Activated CD8-positive, alpha-beta memory T cell treated with anti-CD3 and anti-CD28 coated beads, Interleukin-2, amount 50 U/mL, for 48 hours (primary cell): ENCODE results near the gene MAP3K5.
A peak's percentile ranks its signal among the peaks of the same experiment; 100 is the strongest.
"Not testable (repeated sequence)": the region's sequence is repeated elsewhere in the genome, so short reads cannot be mapped to it uniquely, and the experiment has no call there.

Experiments
- DNase-seq: peaks from one replicate; pipeline ENCODE4 v3.0.0-alpha.2; 2020

Gene MAP3K5, protein sequence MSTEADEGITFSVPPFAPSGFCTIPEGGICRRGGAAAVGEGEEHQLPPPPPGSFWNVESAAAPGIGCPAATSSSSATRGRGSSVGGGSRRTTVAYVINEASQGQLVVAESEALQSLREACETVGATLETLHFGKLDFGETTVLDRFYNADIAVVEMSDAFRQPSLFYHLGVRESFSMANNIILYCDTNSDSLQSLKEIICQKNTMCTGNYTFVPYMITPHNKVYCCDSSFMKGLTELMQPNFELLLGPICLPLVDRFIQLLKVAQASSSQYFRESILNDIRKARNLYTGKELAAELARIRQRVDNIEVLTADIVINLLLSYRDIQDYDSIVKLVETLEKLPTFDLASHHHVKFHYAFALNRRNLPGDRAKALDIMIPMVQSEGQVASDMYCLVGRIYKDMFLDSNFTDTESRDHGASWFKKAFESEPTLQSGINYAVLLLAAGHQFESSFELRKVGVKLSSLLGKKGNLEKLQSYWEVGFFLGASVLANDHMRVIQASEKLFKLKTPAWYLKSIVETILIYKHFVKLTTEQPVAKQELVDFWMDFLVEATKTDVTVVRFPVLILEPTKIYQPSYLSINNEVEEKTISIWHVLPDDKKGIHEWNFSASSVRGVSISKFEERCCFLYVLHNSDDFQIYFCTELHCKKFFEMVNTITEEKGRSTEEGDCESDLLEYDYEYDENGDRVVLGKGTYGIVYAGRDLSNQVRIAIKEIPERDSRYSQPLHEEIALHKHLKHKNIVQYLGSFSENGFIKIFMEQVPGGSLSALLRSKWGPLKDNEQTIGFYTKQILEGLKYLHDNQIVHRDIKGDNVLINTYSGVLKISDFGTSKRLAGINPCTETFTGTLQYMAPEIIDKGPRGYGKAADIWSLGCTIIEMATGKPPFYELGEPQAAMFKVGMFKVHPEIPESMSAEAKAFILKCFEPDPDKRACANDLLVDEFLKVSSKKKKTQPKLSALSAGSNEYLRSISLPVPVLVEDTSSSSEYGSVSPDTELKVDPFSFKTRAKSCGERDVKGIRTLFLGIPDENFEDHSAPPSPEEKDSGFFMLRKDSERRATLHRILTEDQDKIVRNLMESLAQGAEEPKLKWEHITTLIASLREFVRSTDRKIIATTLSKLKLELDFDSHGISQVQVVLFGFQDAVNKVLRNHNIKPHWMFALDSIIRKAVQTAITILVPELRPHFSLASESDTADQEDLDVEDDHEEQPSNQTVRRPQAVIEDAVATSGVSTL (N-terminal part only)

DNA sequence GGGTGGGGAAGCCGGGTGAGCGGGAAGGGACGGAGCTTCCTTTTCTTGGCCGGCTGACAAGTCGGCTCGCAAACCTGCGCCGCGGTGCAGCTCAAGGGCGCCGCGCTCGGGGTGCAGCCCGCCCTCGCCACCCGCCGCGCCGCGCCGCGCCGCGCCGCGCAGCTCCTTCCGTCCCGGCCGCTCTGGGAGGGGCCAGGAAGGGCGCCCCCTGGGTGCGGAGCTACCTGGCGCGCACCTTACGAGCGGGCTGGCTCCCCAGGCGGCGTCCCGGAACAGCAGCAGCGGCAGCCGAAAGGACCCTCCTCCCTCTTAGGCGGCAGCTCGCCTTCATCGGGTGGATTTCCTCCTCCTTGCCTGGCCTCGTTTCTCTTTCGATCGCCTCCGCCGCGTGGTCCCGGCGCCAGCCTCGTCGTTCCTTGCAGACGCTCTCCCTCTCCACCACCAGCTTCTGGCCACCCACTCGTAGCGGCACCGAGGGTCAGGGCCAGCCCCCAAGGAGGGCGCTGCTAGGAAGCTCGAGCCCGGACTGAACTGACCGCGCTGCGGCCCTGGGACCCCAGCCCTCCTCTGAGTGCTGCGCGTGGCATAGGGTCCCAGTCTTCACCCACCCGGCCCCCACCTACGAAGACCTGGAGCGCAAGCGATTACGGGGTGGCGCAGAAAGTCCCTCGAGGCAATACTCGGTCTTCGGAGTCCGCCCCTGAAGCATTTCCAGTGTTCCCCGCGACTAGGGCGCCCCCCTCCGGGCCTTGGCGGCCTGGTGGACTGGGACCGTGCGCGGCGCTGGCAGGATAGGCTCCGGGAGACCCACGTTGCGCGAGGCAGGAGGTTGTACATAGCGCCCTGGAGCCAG is at the start of gene MAP3K5:
MAP3K5 (minus strand) TSS at position 68 of the 853 bp plus-strand sequence. CDS start 320 bp downstream, outside the sequence.
- DNase-seq, result peak; percentile 96

DNA sequence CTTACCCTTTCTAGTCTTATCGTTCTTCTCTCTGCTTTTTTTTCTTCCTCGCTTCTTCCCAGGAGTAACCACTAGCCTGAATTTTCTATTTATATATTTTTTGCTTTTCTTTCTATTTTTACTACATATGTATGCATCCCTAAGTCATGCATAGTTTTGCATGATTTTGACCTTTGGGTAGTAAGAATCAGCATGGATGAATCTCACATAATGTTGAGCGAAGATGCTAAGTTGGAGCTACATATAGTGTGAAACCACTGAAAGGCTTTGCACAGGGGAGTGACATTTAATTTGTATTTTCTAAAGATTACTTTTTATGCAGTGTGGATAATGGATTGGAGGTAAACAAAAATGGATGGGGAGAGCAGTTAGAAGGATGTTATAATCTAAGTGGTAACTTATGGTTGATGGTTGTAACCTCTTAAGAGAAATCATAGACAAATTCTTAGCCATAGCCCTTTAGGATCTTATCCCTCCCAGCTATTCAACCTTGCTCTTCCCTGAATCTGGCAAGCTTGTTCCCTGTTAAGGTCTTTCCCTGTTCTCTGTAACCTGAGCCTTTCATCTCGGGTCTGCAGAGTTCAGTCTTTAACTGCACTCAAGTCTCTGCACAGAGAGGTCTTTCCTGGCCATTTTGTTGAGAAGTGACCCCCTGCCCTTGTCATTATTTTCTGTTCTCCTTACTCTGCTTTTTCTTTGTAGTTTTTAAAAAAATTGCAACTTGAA is 48.2 kb upstream of the MAP3K5 start:
- no peak for DNase-seq

DNA sequence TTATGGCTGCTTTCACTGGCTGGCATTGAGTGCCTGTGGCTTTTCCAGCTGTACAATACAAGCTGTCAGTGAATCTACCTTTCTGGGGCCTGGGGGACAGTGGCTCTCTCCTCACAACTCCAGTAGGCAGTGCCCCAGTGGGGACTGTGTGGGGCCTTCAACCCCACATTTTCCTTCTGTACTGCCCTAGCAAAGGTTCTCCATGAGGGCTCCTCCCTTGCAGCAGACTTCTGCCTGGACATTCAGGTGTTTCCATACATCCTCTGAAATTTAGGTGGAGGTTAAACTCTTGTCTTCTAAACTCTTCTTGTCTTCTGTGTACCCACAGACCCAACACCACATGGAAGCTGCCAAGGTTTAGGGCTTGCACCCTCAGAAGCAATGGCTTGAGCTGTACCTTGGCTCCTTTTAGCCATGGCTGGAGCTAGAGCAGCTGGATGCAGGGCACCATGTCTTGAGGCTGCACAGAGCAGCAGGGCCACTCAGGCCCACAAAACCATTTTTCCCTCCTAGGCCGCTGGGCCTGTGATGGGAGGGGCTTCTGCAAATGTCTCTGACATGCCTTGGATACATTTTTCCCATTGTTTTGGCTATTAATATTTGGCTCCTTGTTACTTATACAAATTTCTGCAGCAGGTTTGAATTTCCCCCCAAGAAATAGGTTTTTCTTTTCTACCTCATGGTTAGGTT is 39.7 kb upstream of the MAP3K5 start:
- DNase-seq, result no peak

DNA sequence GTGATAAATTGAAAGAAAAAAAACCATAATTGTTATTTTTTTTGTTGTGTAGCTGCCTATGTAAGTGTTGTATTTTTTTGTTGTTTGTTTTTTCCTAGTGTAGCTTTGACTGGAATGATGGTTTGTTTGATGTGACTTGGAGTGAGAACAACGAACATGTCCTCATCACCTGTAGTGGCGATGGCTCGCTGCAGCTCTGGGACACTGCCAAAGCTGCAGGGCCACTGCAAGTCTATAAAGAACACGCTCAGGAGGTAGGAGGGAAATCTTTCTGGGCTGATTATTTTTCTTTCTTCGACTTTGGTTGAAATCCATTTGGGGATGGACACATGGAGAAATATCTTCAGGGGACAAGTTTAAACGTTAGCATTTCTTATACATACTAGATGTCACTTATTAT is 33.9 kb upstream of the MAP3K5 start:
- DNase-seq, result no peak

DNA sequence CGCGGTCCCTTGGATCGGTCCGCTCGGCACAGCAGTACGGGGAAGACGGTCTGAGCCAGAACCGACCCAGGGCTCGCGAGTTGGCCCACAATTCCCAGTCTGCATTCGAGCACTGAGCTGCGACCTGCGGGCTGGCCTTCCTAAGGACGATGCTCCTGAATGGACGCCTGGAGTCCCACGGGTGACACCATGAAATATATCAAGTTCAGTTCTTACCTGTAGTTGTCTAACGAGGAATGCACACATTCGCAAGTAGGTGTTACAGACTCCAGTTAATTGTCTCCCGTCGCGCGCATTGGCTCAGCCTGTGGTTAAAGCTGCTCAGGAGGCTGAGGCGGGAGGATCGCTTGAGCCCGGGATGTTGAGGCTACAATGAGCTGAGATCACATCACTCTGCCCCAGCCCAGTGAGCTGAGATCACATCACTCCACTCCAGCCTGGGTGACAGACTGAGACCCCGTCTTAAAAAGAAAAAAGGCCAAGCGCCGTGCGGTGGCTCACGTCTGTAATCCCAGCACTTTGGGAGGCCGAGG is 30.9 kb upstream of the MAP3K5 start:
- no peak for DNase-seq

DNA sequence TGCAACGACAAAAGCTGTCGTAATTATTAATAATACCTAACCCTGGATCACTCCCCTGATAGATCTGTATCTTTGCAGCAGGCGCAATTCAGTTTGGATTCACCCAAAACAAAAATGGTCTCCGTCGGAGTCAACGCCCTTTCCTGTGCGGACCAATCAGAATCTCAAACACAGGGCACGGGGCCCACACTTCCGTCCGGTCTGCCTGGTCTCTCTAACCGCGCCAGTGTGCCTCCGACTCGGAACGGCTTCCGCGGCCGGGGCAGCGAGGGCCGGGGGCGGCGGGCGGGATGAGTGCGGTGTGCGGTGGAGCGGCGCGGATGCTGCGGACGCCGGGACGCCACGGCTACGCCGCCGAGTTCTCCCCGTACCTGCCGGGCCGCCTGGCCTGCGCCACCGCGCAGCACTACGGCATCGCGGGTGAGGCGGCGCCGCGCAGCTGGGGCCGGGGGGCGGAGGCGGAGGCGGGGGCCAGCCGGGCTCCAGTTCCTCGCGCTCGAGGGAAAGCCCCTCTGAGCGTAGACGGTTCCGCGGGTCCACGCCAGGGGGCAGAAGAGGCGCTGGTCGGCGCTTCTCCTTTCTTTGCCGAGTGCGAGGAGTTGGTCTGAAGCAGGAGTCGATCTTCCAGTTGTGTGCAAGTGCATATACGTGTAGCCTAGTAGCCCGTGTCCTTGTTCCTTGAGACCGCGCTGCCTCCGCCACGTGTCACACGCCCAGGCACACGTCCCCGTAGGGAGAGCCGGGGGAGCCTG is 30.3 kb upstream of the MAP3K5 start, which contains the start of gene PEX7:
PEX7 (plus strand) TSS at position 217 of the 752 bp plus-strand sequence; CDS start at position 291, 74 bp downstream.
- DNase-seq, result peak; percentile 91

DNA sequence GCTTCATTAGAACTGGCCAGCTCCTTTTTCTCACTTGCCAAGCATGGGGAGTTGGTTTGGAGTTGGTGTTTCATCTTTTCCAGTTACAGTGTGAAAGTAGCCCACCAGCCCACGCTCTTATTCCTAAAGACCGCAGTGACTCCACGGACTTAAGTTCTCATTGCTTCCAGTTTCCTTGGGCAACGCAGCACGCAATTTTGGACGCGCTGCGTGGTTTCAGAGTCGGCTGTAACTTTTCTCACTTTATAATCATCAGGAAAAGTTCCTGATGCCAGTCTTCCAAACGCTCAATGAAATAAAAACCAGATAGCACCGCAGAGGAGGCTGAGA is 29.7 kb upstream of the MAP3K5 start:
- DNase-seq, result peak; percentile 57

DNA sequence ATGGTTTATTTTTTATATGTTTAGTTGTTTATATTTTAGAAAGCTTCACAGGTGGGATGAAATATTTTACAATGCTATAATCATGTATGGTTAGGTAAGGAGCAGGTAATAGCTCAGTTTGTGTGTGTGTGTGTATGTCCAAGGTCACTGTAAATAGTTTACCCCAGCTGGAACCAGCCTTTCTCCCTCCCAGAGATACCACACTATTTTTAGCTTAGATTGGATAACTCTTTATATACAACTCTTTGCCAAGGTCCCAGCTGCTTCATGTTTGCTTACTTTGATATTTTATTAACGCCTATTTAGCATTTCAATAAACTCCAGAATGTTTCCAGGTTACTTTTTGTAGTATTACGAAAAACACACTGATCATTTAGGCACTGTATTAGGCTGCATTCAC is 28.3 kb upstream of the MAP3K5 start:
- DNase-seq, result no peak

DNA sequence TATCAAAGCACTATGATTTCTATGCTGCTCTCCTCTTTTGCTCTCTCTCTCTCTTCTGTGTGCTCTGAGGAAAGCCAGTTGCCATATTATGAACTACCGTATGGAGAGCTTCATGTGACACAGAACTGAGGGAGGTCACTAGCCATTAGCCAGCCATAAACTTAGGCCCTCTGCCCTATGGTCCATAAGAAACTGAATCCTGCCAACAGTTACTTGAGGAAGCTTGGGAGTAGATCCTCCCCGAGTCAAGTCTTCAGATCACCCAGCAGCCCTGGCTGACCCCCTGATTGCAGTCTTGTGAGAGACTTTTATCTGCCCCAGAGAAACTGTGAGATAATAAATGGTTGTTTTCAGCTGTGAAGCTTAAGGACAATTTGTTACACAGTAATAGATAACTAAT is 24.4 kb upstream of the MAP3K5 start:
- DNase-seq, result no peak

DNA sequence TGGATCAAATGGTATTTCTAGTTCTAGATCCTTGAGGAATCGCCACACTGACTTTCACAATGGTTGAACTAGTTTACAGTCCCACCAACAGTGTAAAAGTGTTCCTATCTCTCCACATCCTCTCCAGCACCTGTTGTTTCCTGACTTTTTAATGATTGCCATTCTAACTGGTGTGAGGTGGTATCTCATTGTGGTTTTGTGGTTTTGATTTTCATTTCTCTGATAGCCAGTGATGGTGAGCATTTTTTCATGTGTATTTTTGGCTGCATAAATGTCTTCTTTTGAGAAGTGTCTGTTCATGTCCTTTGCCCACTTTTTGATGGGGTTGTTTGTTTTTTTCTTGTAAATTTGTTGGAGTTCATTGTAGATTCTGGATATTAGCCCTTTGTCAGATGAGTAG is 23.3 kb upstream of the MAP3K5 start:
- DNase-seq, result not testable (repeated sequence)

DNA sequence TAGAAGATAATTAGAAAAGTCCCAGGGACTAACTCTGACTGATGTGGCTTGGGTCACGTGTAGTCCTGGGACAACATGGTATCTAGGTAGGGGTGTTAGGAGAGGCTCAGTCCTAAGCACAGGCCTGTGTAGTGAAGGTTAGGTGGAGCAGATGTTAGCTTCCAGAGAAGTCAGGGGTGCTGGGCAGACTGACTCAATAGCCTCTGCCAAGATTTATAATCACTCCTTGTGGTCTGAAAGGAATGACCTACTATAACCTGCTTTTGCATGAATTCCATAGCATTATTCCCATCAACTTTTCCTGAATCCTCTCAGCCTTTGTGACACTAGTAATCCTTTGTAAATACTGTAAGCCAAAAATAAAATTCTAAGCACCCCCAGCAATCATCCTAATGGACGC is 19.9 kb upstream of the MAP3K5 start:
- DNase-seq, result no peak

DNA sequence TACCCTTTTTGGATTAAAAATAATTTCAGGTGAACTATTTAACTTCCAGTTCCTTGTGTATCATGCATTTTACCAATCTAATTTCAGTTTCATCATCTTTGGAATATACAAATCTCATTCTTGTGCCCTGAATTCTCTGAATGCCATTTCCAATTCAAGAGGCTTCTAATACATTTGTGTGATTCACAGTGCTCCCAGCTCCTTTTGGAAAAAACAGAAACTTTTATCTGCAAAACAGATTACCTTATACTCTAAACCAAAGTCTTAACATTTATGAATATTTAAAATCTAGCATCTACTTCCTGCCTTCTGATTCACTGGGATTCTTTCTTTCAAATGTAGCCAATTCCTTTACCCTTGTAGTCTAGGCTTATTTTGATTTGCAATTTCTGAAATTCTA is 19.0 kb upstream of the MAP3K5 start:
- DNase-seq, result no peak

DNA sequence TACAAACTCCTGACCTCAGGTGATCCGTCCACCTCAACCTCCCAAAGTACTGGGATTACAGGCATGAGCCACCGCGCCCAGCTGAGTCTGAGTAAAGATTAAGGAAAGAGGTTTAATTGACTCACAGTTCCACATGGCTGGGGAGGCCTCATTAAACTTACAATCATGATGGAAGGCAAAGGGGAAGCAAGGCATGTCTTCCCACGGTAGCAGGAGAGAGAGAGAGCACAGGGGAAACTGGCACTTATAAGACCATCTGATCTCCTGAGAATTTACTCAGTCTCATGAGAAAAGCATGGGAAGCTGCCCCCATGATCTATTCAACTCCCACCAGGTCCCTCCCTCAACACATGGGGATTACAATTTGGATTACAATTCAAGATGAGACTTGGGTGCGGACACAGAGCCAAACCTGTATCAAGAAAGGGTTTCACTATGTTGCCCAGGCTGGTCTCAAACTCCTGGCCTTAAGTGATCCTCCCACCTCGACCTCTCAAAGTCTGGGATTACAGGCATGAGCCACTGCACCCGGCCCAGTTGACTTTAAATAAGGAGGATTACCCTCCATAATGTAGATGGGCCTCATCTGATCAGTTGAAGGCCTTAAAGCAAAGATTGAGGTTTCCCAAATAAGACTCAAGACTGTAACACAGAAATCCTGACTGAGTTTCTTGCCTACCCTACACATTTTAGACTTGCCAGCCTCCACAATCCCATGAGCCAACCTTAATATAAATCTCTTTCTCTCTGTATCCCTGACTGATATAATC is 17.0 kb upstream of the MAP3K5 start:
- DNase-seq, result no peak

DNA sequence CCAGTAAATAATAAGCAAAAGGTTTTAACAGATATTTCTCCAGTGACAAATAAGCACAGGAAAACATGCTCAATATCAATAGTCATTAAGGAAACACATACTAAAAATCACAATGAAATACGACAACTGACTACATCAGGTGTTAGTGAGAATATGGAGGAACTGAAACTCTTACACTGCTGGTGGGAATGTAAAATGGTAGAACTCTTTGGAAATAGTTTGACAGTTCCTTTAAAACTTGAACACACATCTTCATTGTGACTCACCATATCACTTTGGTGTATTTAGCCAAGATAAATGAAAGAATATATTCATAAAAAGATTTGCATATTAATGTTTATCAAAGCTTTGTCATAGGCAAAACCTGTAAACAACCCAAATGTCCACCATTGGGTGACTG is 11.3 kb upstream of the MAP3K5 start:
- DNase-seq, result no peak

DNA sequence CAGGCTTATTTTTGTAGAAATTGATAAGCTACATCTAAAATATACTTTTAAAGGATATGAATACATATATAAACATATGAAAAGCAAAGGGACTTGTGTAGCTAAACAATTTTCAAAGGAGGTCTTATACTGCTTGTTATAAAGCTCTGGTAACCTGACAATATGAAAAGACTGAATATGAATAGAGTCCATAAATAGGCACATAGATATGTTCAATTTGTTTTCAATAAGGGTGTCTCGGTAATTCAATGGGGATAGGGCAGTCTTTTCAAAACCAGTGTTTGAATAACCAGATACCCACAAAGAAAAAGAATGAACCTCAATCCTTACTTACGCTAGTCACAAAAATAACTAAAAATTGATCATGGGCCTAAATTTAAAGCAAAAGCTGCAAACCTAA is 9.3 kb upstream of the MAP3K5 start:
- no peak for DNase-seq

DNA sequence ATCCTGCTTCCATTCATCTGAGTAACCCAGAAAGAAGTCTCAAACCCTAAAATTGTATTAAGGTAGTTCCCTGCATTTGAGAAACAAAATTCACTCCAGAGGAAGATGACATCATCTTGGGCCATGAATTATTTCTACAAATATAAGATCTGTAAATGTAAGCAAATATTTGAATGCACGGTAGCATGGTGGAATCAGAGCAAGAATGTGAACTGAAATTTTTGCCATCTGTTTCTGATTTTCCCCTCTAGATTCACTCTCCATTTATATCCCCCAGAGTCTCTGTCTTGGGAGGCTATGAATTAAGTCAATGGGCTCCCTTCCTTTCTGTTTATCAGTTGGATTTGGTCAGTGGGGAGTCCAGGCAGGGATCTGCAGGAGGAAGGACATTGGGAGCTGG is 5.8 kb upstream of the MAP3K5 start:
- DNase-seq, result no peak

DNA sequence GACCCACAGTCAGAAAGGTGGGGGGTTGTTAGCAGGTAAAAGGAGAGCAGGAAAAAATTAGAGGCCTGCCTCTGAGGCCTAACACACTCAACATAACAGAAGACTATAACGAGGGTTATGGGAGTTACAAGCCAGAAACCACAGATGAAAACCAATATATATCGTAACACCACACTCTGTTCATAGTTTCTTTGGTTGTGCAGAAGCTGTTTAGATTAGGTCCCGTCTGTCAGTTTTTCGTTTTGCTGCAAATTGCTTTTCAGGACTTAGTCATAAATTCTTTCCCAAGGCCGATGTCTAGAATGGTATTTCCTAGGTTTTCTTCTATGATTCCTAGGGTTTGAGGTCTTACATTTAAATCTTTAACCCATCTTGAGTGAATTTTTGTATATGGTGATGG is 3.7 kb upstream of the MAP3K5 start:
- DNase-seq, result no peak

DNA sequence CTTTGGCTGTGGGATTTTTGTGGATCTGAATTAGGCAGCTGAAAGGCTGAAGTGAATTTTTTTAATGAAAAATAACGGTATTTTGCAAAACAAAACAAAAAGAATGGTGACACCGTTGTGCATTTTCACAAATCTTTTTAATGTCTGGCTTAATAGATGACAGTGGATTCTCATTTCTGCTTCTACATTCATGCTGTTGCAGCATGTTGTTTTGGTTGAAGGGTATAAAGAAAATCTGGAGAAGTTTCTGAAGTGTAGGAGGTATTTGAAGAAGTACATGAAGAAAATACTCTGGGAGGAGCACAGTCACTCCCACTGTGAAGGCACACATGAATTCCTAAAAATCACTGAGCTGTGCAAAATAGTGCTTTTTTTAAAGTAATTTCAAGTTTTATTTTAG is 3.1 kb upstream of the MAP3K5 start:
- no peak for DNase-seq

DNA sequence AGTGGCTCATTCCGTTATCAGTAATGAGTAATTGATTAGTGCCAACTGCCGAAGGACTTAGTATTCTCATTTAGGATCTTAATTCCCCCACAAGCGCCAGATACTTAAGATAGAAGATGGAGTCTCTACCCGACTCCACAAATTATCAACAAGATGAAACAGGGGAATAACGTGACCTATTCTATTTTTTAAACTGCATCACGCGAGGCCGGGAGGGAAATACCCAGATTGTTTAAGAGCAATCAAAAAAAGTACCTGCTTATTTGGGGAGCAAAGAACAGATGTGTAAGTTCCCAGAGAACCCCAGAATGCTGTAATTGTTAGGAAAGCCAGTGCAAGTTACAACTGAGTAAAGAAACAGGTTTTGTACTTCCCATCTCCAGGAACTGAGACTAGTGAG is 1.1 kb upstream of the MAP3K5 start:
- DNase-seq, result no peak
